ENCODE measurements around the gene ZNF14.

ZNF14 gene

GRCh38 chr19:19677579-19677978, 55.3 kb downstream of the ZNF14 start:
- TF ChIP-seq SPI1 (IDR thresholded peaks at IDR 0.05; ENCODE audit: borderline replicate concordance, low read depth) (no peak), GABPA (IDR thresholded peaks at IDR 0.05; ENCODE audit: low read depth) (no peak)
- H3K4me3 ChIP-seq (replicated peaks; ENCODE audit: insufficient read depth, low read length) = no peak overlapping the region
- DNase-seq (ENCODE audit: low read depth in 1 of 2, low spot score in 1 of 2) = no peak
- H3K27ac ChIP-seq (replicated peaks) = no peak overlapping the region
- H3K27me3 ChIP-seq (ENCODE audit: insufficient read depth, poor library complexity, severe bottlenecking) = no peaks in the 10 kb centered on the region

DNA sequence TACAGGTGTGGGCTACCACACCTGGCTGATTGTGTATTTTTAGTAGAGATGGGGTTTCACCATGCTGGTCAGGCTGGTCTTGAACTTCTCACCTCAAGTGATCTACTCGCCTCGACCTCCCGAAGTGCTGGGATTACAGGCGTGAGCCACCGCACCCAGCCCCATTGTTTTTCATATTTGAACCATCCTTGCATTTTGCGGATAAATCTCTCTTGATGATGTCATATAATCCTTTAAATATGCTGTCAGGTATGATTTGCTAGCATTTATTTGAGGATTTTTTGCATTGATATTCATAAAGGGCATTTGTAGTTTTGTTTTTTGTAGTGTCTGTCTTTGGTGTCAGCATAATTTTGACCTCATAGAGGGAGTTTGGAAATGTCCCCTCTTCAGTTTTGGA, 58.6 kb downstream of the ZNF14 start:
- TF ChIP-seq CTCF (IDR thresholded peaks at IDR 0.05; ENCODE audit: insufficient read depth, low read length) = no peak
- no peak for TF ChIP-seq POLR2AphosphoS5 (IDR thresholded peaks at IDR 0.05; ENCODE audit: low read depth)
- no peak for TF ChIP-seq GABPA (IDR thresholded peaks at IDR 0.05; ENCODE audit: low read depth)
- no peak for TF ChIP-seq SPI1 (IDR thresholded peaks at IDR 0.05; ENCODE audit: borderline replicate concordance, low read depth)
- no peak for TF ChIP-seq REST (IDR thresholded peaks at IDR 0.05; ENCODE audit: insufficient replicate concordance, low read depth)
- no peak overlapping the region for H3K27ac ChIP-seq (replicated peaks)
- no peak for DNase-seq (ENCODE audit: low read depth in 1 of 2, low spot score in 1 of 2)

GRCh38 chr19:19672816-19673215, 60.1 kb downstream of the ZNF14 start:
- Histone ChIP-seq H3K4me3 (replicated peaks; ENCODE audit: insufficient read depth, low read length) (no peak overlapping the region), H3K27ac (replicated peaks) (no peak overlapping the region), H3K27me3 (ENCODE audit: insufficient read depth, poor library complexity, severe bottlenecking) (no peaks in the 10 kb centered on the region)
- DNase-seq (ENCODE audit: low read depth in 1 of 2, low spot score in 1 of 2) = no peak
- TF ChIP-seq REST (IDR thresholded peaks at IDR 0.05; ENCODE audit: insufficient replicate concordance, low read depth) (no peak), CTCF (IDR thresholded peaks at IDR 0.05; ENCODE audit: insufficient read depth, low read length) (no peak), POLR2AphosphoS5 (IDR thresholded peaks at IDR 0.05; ENCODE audit: low read depth) (no peak), GABPA (IDR thresholded peaks at IDR 0.05; ENCODE audit: low read depth) (no peak), SPI1 (IDR thresholded peaks at IDR 0.05; ENCODE audit: borderline replicate concordance, low read depth) (no peak)

More for the DNA sequence above, 58.6 kb downstream of the ZNF14 start:
- Histone ChIP-seq H3K4me3 (replicated peaks; ENCODE audit: insufficient read depth, low read length) (no peak overlapping the region), H3K27me3 (ENCODE audit: insufficient read depth, poor library complexity, severe bottlenecking) (no peaks in the 10 kb centered on the region)

GRCh38 chr19:19670070-19670551, 62.8 kb downstream of the ZNF14 start:
- Histone ChIP-seq H3K27ac (replicated peaks) (no peak overlapping the region), H3K27me3 (ENCODE audit: insufficient read depth, poor library complexity, severe bottlenecking) (no peaks in the 10 kb centered on the region), H3K4me3 (replicated peaks; ENCODE audit: insufficient read depth, low read length) (no peak overlapping the region)
- TF ChIP-seq SPI1 (IDR thresholded peaks at IDR 0.05; ENCODE audit: borderline replicate concordance, low read depth) = no peak
- TF ChIP-seq GABPA (IDR thresholded peaks at IDR 0.05; ENCODE audit: low read depth) = no peak
- TF ChIP-seq POLR2AphosphoS5 (IDR thresholded peaks at IDR 0.05; ENCODE audit: low read depth) = no peak
- no peak for TF ChIP-seq REST (IDR thresholded peaks at IDR 0.05; ENCODE audit: insufficient replicate concordance, low read depth)
- TF ChIP-seq CTCF (IDR thresholded peaks at IDR 0.05; ENCODE audit: insufficient read depth, low read length) = no peak
- no peak for DNase-seq (ENCODE audit: low read depth in 1 of 2, low spot score in 1 of 2)

Data from HL-60 (cell line).